Ovary (tissue), 10 donors: ENCODE data around the gene RAP1GAP. TPM values are rescaled to one million over a fixed set of nuclear protein-coding genes. Genes with fewer than 3 reads are reported as not detected.

Experiments used
- DNase-seq, 5 donors: peaks; one replicate each; pipeline ENCODE4 v3.0.0-alpha.2; 2019 to 2020
- H3K27ac ChIP-seq, 2 donors: fragments of 200-600 bp; one replicate each; pipeline versions ENCODE4 v1.5.1 to v1.8.0; 2019 to 2022
- H3K27me3 ChIP-seq: fragments of 200-600 bp; one replicate; pipeline ENCODE4 v1.8.0; 2022
- H3K36me3 ChIP-seq: fragments of 200-600 bp; sonication (generic); one replicate; pipeline ENCODE4 v1.5.1; 2019
- H3K4me1 ChIP-seq: one replicate; pipeline ENCODE4 v1.8.1; 2013; ENCODE audit warnings: mild to moderate bottlenecking, moderate library complexity; ENCODE audit not compliant: insufficient read depth
- H3K4me3 ChIP-seq: fragments of 200-600 bp; sonication (generic); one replicate; pipeline ENCODE4 v1.5.1; 2017
- H3K9me3 ChIP-seq, 2 donors: fragments of 200-600 bp in 1 of 2; sonication (generic) in 1 of 2; one replicate each; pipeline versions ENCODE4 v1.5.1 to v1.8.1; 2013 to 2019; ENCODE audit warnings: mild to moderate bottlenecking in 1 of 2, moderate library complexity in 1 of 2
- EP300 ChIP-seq: sonication (generic); formaldehyde crosslinking; IDR thresholded peaks from one replicate; pipeline ENCODE4 v1.6.1; 2017; ENCODE audit warnings: antibody characterized with exemption
- POLR2A ChIP-seq: fragments of 450-650 bp; IDR thresholded peaks from one replicate; pipeline ENCODE4 v1.6.1; 2017; ENCODE audit warnings: antibody characterized with exemption, mild to moderate bottlenecking, moderate library complexity
- WGBS, 3 donors: extraction: QIAGEN DNeasy Blood & Tissue Kit in 1 of 3; methylation state at CpG; one replicate each; pipeline versions ENCODE4 v1.1.5 to v1.1.7; 2013 to 2017; 5-methylcytosine and 5-hydroxymethylcytosine counted together
- intact Hi-C, 4 donors: fragments of 100-400 bp; cut with DNase I; formaldehyde crosslinking; loops; one replicate each; pipeline versions ENCODE4 v1.11.0 to v1.15.1; 2022 to 2023
- long read RNA-seq, 3 donors: library from polyadenylated mRNA in 2 of 3; unstranded in 2 of 3; transcript quantifications; one replicate each; pipeline ENCODE4 v2.0.0 and lab custom pipeline, GENCODE V29; 2021 to 2026
- polyA plus RNA-seq, 2 donors: library from polyadenylated mRNA; stranded (reverse); fragments of 200-250 nt in 1 of 2; fragments of 350-450 nt in 1 of 2; fragmentation: Illumina TruSeq in 1 of 2; extraction: RNeasy Lipid Tissue Mini Kit (QIAGEN cat#74804) in 1 of 2; gene quantifications; one replicate each; pipeline ENCODE4 v1.2.3, GENCODE V29; 2013 to 2014
- total RNA-seq, 7 donors: library from RNA; depleted of rRNA in 2 of 7; stranded (reverse); fragments of >200 nt in 2 of 7; fragmentation: NEBNext Ultra II Directional in 3 of 7; extraction: Animal tissue kit (Norgen Biotek cat#: 25700) in 3 of 7; gene quantifications; one replicate each; pipeline versions ENCODE4 v1.1.0 to v1.2.4, GENCODE V29; 2016 to 2023
- TF ChIP-seq, protein P1 (sequence below), 3 donors: fragments of 450-650 bp in 2 of 3; fragments of 200-600 bp in 1 of 3; IDR thresholded peaks; one replicate each; pipeline versions ENCODE4 v1.5.1 to v1.8.0; 2016 to 2022; ENCODE audit warnings: antibody characterized with exemption in 3 of 3, mild to moderate bottlenecking in 1 of 3
- donor health status: DM: no; HTN: no; CAD: no; lungs with moderate emphysema.
- donor health status: DM: no; HTN: no; CAD: no.
- donor health status: Bipolar disorder and iron deficiency.
- donor health status: DM: yes; HTN: yes; CAD: no.
- donor health status: DM: no; HTN: no; CAD: no.
- donor health status: DM: yes; HTN: yes; CAD: no.

RAP1GAP gene
- 1 to 10 TPM in 6 of 7 donors, under 1 TPM in 1; 0.60 to 9.4 (median 2.8) TPM for total RNA-seq
- 1 to 10 TPM; 1.1 to 4.6 TPM for polyA plus RNA-seq
- long read RNA-seq, donor 1, partial matches to known transcripts: 5 of 7 reads
- long read RNA-seq, donor 1, other reads (novel, unspliced or antisense): 2 of 7 reads
- long read RNA-seq, donor 2, partial matches to known transcripts: 0 of 1 reads
- long read RNA-seq, donor 2, other reads (novel, unspliced or antisense): 0 of 1 reads
- long read RNA-seq, donor 3, partial matches to known transcripts: 1 of 8 reads
- long read RNA-seq, donor 3, other reads (novel, unspliced or antisense): 4 of 8 reads

DNA sequence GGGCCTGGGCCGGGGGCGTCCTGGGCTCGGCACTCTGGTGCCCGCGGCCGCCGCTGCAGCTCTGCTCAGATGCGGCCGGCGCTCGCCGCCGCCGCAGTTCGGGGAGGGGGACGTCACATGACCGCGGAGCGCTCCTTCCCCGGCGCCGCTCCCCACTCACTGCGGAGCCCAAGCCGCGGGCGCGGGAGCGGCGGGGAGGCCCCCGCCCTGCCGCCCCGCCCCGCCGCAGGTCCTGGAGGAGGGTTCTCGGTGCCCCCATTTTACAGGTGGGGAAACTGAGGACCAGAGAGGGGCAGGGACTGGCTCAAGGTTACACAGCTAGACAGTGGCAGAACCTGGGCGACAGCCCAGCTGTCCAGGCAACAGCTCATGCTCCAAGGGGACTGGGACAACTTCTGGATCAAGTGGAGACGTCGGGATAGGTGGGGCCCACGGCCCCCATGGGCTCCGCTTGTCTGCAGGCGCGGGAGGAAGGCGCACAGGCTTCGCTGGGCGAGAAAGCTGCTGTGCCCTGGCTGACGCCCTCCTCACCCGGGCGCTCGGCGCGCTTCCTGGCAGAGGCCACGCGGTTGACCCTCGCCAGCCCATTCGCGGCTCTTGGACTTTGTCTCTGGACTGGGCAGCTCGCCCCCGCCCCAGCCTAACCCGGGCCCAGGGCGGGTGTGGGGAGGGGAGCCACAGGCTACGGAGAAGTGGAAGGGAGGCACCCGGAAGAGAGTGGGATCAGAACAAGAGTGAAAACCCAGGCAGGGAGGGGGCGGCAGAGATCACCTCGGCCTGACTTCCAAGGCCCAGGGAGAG is at the start of gene RAP1GAP:
Gene RAP1GAP (minus strand): TSS at position 100 of the 801 bp plus-strand sequence. CDS start 49,325 bp downstream, outside the sequence.
- H3K9me3 ChIP-seq: no peaks in the 10 kb centered on the region
- TF ChIP-seq, protein P1, sequence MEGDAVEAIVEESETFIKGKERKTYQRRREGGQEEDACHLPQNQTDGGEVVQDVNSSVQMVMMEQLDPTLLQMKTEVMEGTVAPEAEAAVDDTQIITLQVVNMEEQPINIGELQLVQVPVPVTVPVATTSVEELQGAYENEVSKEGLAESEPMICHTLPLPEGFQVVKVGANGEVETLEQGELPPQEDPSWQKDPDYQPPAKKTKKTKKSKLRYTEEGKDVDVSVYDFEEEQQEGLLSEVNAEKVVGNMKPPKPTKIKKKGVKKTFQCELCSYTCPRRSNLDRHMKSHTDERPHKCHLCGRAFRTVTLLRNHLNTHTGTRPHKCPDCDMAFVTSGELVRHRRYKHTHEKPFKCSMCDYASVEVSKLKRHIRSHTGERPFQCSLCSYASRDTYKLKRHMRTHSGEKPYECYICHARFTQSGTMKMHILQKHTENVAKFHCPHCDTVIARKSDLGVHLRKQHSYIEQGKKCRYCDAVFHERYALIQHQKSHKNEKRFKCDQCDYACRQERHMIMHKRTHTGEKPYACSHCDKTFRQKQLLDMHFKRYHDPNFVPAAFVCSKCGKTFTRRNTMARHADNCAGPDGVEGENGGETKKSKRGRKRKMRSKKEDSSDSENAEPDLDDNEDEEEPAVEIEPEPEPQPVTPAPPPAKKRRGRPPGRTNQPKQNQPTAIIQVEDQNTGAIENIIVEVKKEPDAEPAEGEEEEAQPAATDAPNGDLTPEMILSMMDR (IDR thresholded peaks at IDR 0.05): no peak
- no peak for TF ChIP-seq EP300
- no peak for TF ChIP-seq POLR2A
- no peak for DNase-seq
- H3K27ac ChIP-seq: no peak within 1 kb of the TSS
- peak within 1 kb of the TSS; percentile 12 for H3K4me3 ChIP-seq
- intact Hi-C loops: loop anchor here in 2 of 4 donors (5.0 to 10.0 kb wide), 3 partner anchors 295 to 435 kb away; no protein-coding TSS in a partner anchor
- no peaks in the 10 kb centered on the region for H3K36me3 ChIP-seq
- WGBS, 3 donors: 1% methylated on average over 29 to 64 of the region's 64 CpGs
- H3K4me1 ChIP-seq: peaks cover 17% of the 10 kb centered on the region
- no peaks in the 10 kb centered on the region for H3K27me3 ChIP-seq

DNA sequence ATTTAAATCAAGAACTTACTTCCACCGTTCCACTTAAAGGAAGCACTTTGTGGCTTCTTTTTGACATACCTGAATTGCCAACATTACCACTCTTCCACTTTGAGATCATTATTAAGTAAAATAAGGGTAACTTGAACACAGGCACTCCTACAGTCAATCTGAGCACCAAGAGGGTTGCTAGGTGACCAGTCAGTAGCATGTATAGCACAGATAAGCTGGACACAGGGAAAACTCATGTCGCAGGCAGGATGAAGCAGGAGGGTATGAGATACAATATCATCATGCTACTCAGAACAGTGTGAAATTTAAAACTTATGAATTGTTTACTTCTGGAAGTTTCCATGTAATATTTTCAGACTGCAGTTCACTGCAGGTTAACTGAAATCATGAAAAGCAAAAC is 47.0 kb upstream of the RAP1GAP start:
- TF ChIP-seq EP300 (no peak), POLR2A (no peak)
- TF ChIP-seq, protein P1 (IDR thresholded peaks at IDR 0.05): no peak
- Histone ChIP-seq H3K36me3 (no peaks in the 10 kb centered on the region), H3K9me3 (no peaks in the 10 kb centered on the region), H3K4me3 (no peak overlapping the region), H3K27me3 (no peaks in the 10 kb centered on the region), H3K4me1 (no peaks in the 10 kb centered on the region), H3K27ac (no peak overlapping the region)
- intact Hi-C loops: no loop called here
- 85 to 87% (median 85%) methylated on average over 2 of the region's 2 CpGs for WGBS, 3 donors
- DNase-seq: no peak

DNA sequence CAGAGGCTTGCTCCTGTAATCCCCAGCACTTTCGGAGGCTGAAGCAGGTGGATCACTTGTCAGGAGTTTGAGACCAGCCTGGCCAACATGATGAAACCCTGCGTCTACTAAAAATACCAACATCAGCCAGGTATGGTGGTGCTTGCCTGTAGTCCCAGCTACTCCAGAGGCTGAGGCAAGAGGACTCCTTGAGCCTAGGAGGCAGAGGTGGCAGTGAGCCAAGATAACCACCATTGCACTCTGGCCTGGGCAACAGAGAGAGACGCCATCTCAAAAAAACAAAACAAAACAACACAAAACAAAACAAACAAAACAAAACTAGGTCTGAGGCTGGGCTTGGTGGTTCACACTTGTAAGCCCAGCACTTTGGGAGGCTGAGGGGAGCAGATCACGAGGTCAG is 38.7 kb upstream of the RAP1GAP start:
- no peak overlapping the region for H3K4me3 ChIP-seq
- DNase-seq: no peak
- no peaks in the 10 kb centered on the region for H3K36me3 ChIP-seq
- no peaks in the 10 kb centered on the region for H3K9me3 ChIP-seq
- intact Hi-C loops: no loop called here
- TF ChIP-seq POLR2A (no peak), EP300 (no peak)
- TF ChIP-seq, protein P1 (IDR thresholded peaks at IDR 0.05): no peak
- H3K27ac ChIP-seq: no peak overlapping the region
- H3K4me1 ChIP-seq: no peaks in the 10 kb centered on the region
- WGBS, 3 donors: 84 to 92% (median 87%) methylated on average over 4 of the region's 4 CpGs
- no peaks in the 10 kb centered on the region for H3K27me3 ChIP-seq

DNA sequence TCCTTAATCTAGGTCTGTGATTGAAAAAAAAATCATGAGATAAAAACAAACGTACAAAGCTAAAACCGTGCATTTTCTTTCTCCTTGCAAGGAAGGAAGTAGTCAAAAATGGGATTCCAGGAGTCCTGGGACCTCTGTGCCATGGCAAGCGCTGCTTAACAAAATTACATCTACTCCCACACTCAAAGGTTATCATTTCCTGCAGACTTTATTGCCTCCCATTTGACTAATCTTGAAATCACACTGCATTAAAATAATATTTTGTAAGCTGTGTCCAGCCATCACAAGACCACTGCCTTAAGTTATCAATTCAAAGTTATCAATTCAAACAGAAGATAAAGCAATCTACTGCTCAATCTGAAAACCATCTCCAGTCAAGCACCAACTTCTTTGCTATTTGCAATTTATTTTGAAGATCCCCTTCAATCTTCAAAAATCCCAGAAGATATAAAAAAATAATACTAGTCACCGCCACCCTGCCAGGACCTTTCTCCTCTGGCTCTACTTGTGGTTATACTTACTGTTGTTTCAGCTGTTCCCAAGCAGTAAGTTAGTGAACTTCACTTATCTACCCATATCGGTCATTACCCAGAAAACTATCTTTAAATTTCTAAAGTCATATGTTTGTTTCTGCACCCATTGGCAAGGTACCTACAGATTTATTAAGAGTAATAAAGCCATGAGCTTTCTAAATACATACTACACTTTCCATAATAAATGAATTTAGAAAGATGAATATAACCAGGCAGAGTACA is 38.1 kb upstream of the RAP1GAP start:
- no peaks in the 10 kb centered on the region for H3K36me3 ChIP-seq
- intact Hi-C loops: no loop called here
- 54 to 62% (median 58%) methylated on average over 5 of the region's 5 CpGs for WGBS, 3 donors

More for the DNA sequence above, 38.1 kb upstream of the RAP1GAP start:
- no peak overlapping the region for H3K4me3 ChIP-seq
- DNase-seq: no peak
- TF ChIP-seq POLR2A (no peak), EP300 (no peak)
- TF ChIP-seq, protein P1 (IDR thresholded peaks at IDR 0.05): no peak
- H3K27ac ChIP-seq: no peak overlapping the region
- H3K9me3 ChIP-seq: no peaks in the 10 kb centered on the region
- no peaks in the 10 kb centered on the region for H3K27me3 ChIP-seq
- H3K4me1 ChIP-seq: no peaks in the 10 kb centered on the region
